HL-60 (cell line): ENCODE measurements around the gene ALPI.
"Not testable (repeated sequence)": the region's sequence is repeated elsewhere in the genome, so short reads cannot be mapped to it uniquely, and the experiment has no call there.

Experiments
- CTCF ChIP-seq: IDR thresholded peaks from one replicate; pipeline ENCODE4 v1.5.1; 2011; ENCODE audit warnings: low read length, control low read depth, inconsistent platforms; ENCODE audit not compliant: insufficient read depth
- GABPA ChIP-seq: IDR thresholded peaks from 2 replicates; pipeline ENCODE4 v1.6.1; 2012; ENCODE audit warnings: low read depth
- POLR2AphosphoS5 ChIP-seq: IDR thresholded peaks from 2 replicates; pipeline ENCODE4 v1.6.1; 2012; ENCODE audit warnings: low read depth
- REST ChIP-seq: IDR thresholded peaks from 2 replicates; pipeline ENCODE4 v1.6.1; 2012; ENCODE audit warnings: low read depth; ENCODE audit not compliant: insufficient replicate concordance

GRCh38 chr2:232442431-232442830 is 13.5 kb upstream of the ALPI start:
- not testable (repeated sequence) for TF ChIP-seq CTCF, POLR2AphosphoS5, REST, GABPA
